ENCODE measurements around the gene ELAVL1. TPM values are rescaled to one million over a fixed set of nuclear protein-coding genes. Genes with fewer than 3 reads are reported as not detected.

The ELAVL1 gene
- polyA plus RNA-seq, 1 of the 3 experiments (the other 2 are of a cell fraction): 49.6 TPM

GRCh38 chr19:8054169-8054568, 48.7 kb upstream of the ELAVL1 start:
- ChIA-PET CTCF (interaction anchor here (1.0 kb wide), 1 partner anchor 52 kb away, joined by 3 read pairs; no protein-coding TSS in a partner anchor), POLR2A (no interaction called here)
- 69% methylated on average over 6 of the region's 9 CpGs for WGBS (ENCODE audit: low lambda C conversion rate)

DNA sequence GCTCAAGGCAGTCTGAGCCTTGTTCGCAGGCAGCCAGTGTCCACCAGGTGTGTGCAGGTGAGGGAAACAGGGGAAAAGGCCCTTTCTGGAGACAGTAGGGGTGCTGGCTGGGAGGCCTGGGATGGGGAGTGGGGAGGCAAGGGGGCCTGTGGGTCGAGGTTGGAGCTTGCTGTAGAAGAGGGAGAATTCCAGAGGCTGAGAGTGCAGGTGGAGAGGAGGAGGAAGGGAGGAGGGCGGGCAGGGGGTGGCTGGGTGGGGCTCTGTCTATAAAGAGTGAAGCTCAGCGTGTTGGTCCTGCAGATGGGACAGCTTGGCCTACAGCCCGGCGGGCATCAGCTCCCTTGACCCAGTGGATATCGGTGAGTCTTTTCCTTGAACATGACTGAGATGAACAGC, 47.0 kb upstream of the ELAVL1 start, which contains the start of gene CCL25:
TSS of gene CCL25 (plus strand) at position 297 of the 396 bp plus-strand sequence. CDS start 290 bp downstream, outside the sequence.
- Histone ChIP-seq H4K20me1 (ENCODE audit: insufficient read depth) (no peaks in the 10 kb centered on the region), H3K9ac (no peak within 1 kb of the TSS), H3K4me1 (ENCODE audit: control insufficient read depth in 1 of 2, insufficient read depth in 2 of 2, low read depth in 1 of 2, low read length in 1 of 2) (peaks cover 0 to 4% of the 10 kb centered on the region in 2 experiments; a peak in 1 of 4 replicates), H3K4me3 (ENCODE audit: low read depth in 2 of 2, low read length in 1 of 2) (no peak within 1 kb of the TSS), H3K9me2 (no peaks in the 10 kb centered on the region), H3K27me3 (ENCODE audit: insufficient read depth) (no peaks in the 10 kb centered on the region; the same call in 1 of the 2 replicates), H3K9me3 (no peaks in the 10 kb centered on the region), H3K36me3 (replicated peaks in 1 of 2; ENCODE audit: control insufficient read depth in 1 of 2, insufficient read depth in 2 of 2, low read length in 1 of 2) (no peaks in the 10 kb centered on the region), H3F3A (replicated peaks; ENCODE audit: insufficient read depth) (no peaks in the 10 kb centered on the region), H3K4me2 (no peak within 1 kb of the TSS), H2AFZ (ENCODE audit: low read depth) (no peak within 1 kb of the TSS), H3K27ac (ENCODE audit: low read depth in 2 of 2, low read length in 1 of 2) (no peak within 1 kb of the TSS), H3K79me2 (ENCODE audit: insufficient read depth) (no peaks in the 10 kb centered on the region)
- ChIA-PET POLR2A (no interaction called here), CTCF (no interaction called here)
- TF ChIP-seq FOXJ3 (CRISPR knock-in tag; IDR thresholded peaks at IDR 0.05) (no peak), USF1 (IDR thresholded peaks at IDR 0.05; ENCODE audit: borderline replicate concordance, low read depth) (no peak), GABPA (IDR thresholded peaks at IDR 0.05; ENCODE audit: low read depth) (no peak), EZH2phosphoT487 (IDR thresholded peaks at IDR 0.05; ENCODE audit: borderline replicate concordance, low read depth) (no peak), IRF3 (IDR thresholded peaks at IDR 0.05; ENCODE audit: low read depth, low read length) (no peak), EP300 (IDR thresholded peaks at IDR 0.05; ENCODE audit: borderline replicate concordance in 1 of 2, low read depth in 1 of 2, low read length in 1 of 2) (no peak), SIN3A (IDR thresholded peaks at IDR 0.05; ENCODE audit: borderline replicate concordance, low read depth, low read length) (no peak), NRF1 (IDR thresholded peaks at IDR 0.05; ENCODE audit: low read depth, low read length) (no peak), RXRA (IDR thresholded peaks at IDR 0.05; ENCODE audit: borderline replicate concordance, low read depth) (no peak), SMC3 (IDR thresholded peaks at IDR 0.05; ENCODE audit: low read depth, low read length) (no peak), ZBTB33 (IDR thresholded peaks at IDR 0.05; ENCODE audit: borderline replicate concordance, low read depth) (no peak), NFIC (IDR thresholded peaks at IDR 0.05; ENCODE audit: borderline replicate concordance) (no peak), GATA2 (CRISPR knock-in tag; IDR thresholded peaks at IDR 0.05) (no peak), CHD2 (IDR thresholded peaks at IDR 0.05; ENCODE audit: low read length, partially characterized antibody) (no peak), USF2 (IDR thresholded peaks at IDR 0.05; ENCODE audit: borderline replicate concordance, low read depth, low read length) (no peak), MEF2A (IDR thresholded peaks at IDR 0.05; ENCODE audit: borderline replicate concordance, low read depth) (no peak)
- WGBS (ENCODE audit: low lambda C conversion rate): 69% methylated on average over 7 of the region's 7 CpGs
- no peak for DNase-seq

More at GRCh38 chr19:8054169-8054568, 48.7 kb upstream of the ELAVL1 start:
- H3K27me3 ChIP-seq (ENCODE audit: insufficient read depth): no peaks in the 10 kb centered on the region; the same call in 1 of the 2 replicates
- no peaks in the 10 kb centered on the region for H3K79me2 ChIP-seq (ENCODE audit: insufficient read depth)
- no peak overlapping the region for H3K4me2 ChIP-seq
- no peak overlapping the region for H2AFZ ChIP-seq (ENCODE audit: low read depth)
- no peak for DNase-seq
- H4K20me1 ChIP-seq (ENCODE audit: insufficient read depth): no peaks in the 10 kb centered on the region
- TF ChIP-seq FOXM1 (IDR thresholded peaks at IDR 0.05; ENCODE audit: low read depth): no peak
- no peak for TF ChIP-seq RFX5 (IDR thresholded peaks at IDR 0.05; ENCODE audit: low read length)
- TF ChIP-seq TAF1 (IDR thresholded peaks at IDR 0.05; ENCODE audit: borderline replicate concordance, low read depth, low read length): no peak
- TF ChIP-seq GABPA (IDR thresholded peaks at IDR 0.05; ENCODE audit: low read depth): no peak
- TF ChIP-seq RCOR1 (IDR thresholded peaks at IDR 0.05; ENCODE audit: low read length): no peak
- TF ChIP-seq RAD21 (IDR thresholded peaks at IDR 0.05; ENCODE audit: low read length): no peak
- no peak for TF ChIP-seq PBX3 (IDR thresholded peaks at IDR 0.05)
- no peak for TF ChIP-seq ELF1 (IDR thresholded peaks at IDR 0.05)
- no peak for TF ChIP-seq FOXJ3 (CRISPR knock-in tag; IDR thresholded peaks at IDR 0.05)
- no peaks in the 10 kb centered on the region for H3K9me3 ChIP-seq
- H3K4me1 ChIP-seq (ENCODE audit: control insufficient read depth in 1 of 2, insufficient read depth in 2 of 2, low read depth in 1 of 2, low read length in 1 of 2): peaks cover 0 to 4% of the 10 kb centered on the region in 2 experiments; a peak in 1 of 4 replicates
- no peak overlapping the region for H3K9ac ChIP-seq
- no peaks in the 10 kb centered on the region for H3K9me2 ChIP-seq
- no peaks in the 10 kb centered on the region for H3K36me3 ChIP-seq (replicated peaks in 1 of 2; ENCODE audit: control insufficient read depth in 1 of 2, insufficient read depth in 2 of 2, low read length in 1 of 2)
- no peak overlapping the region for H3K4me3 ChIP-seq (ENCODE audit: low read depth in 2 of 2, low read length in 1 of 2)
- no peaks in the 10 kb centered on the region for H3F3A ChIP-seq (replicated peaks; ENCODE audit: insufficient read depth)
- no peak overlapping the region for H3K27ac ChIP-seq (ENCODE audit: low read depth in 2 of 2, low read length in 1 of 2)

Measured in SK-N-SH (cell line).